Body of pancreas (tissue), 4 donors: ENCODE data around the gene SLC35A1. TPM values are rescaled to one million over a fixed set of nuclear protein-coding genes. Genes with fewer than 3 reads are reported as not detected.

Experiments used
- ATAC-seq: fragments of 150-250 bp; one replicate; pipeline ENCODE4 v1.9.1; 2016
- DNase-seq, 4 donors: peaks; one replicate each; pipeline ENCODE4 v3.0.0-alpha.2; 2019
- H3K27ac ChIP-seq, 4 donors: fragments of 200-600 bp; sonication (generic); 1 replicate in 3 of 4; 2 replicates in 1 of 4; pipeline versions ENCODE4 v1.5.1 to v1.6.1; 2016 to 2019; ENCODE audit warnings: mild to moderate bottlenecking in 1 of 4, mixed read lengths in 1 of 4, moderate library complexity in 1 of 4
- H3K27me3 ChIP-seq, 2 donors: fragments of 200-600 bp; sonication (generic); one replicate each; pipeline ENCODE4 v1.6.0; 2016; ENCODE audit warnings: mild to moderate bottlenecking in 1 of 2
- H3K36me3 ChIP-seq, 2 donors: fragments of 200-600 bp; sonication (generic); replicated peaks in 1 of 2; 2 replicates each; pipeline ENCODE4 v1.5.1; 2016; ENCODE audit warnings: low read depth in 2 of 2; ENCODE audit not compliant: insufficient read depth in 1 of 2
- H3K4me1 ChIP-seq: fragments of 200-600 bp; sonication (generic); one replicate; pipeline ENCODE4 v1.6.0; 2016
- H3K4me3 ChIP-seq, 2 donors: fragments of 200-600 bp; sonication (generic); 1 replicate in 1 of 2; 2 replicates in 1 of 2; pipeline ENCODE4 v1.5.1; 2016 to 2019
- H3K9me3 ChIP-seq, 3 donors: fragments of 200-600 bp; sonication (generic); 1 replicate in 2 of 3; 2 replicates in 1 of 3; pipeline ENCODE4 v1.5.1; 2016
- CTCF ChIP-seq, 7 experiments: fragments of 450-650 bp in 4 of 7; fragments of 200-600 bp in 3 of 7; sonication (generic) in 3 of 7; IDR thresholded peaks; one replicate each; pipeline ENCODE4 v1.5.1; 2016 to 2019; ENCODE audit warnings: antibody characterized with exemption in 7 of 7
- POLR2A ChIP-seq, 3 donors: fragments of 450-650 bp; IDR thresholded peaks; one replicate each; pipeline ENCODE4 v1.6.1; 2016; ENCODE audit warnings: antibody characterized with exemption in 3 of 3, mild to moderate bottlenecking in 2 of 3
- WGBS, 2 donors: methylation state at CpG; one replicate each; pipeline ENCODE4 v1.1.5; 2017; 5-methylcytosine and 5-hydroxymethylcytosine counted together
- intact Hi-C: fragments of 100-400 bp; cut with DNase I; formaldehyde crosslinking; loops from one replicate; pipeline ENCODE4 v1.15.1; 2023
- total RNA-seq, 2 donors: library from RNA; depleted of rRNA; stranded (reverse); fragments of >200 nt; gene quantifications; one replicate each; pipeline ENCODE4 v1.1.0, GENCODE V29; 2016

The SLC35A1 gene
- total RNA-seq, 2 donors from 2014 or later = 6.9 to 16.1 TPM

DNA sequence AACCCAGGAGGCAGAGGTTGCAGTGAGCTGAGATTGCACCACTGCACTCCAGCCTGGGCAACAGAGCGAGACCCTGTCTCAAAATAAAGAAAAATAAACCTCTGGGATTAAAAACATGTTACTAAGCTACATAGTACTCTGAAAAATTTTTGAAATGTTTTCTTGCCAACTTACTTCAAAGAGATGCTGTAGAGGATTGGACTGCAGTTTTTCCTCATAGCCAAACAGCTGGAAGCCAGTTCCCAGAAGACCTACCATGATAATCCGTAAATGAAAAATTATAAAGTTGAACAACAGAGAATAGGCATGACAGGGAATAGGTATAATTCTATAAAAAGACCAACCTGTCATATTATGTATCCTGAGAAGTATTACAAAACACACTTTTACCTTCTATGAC, 69.0 kb downstream of the SLC35A1 start:
- DNase-seq (no peak), ATAC-seq (no peak)
- Histone ChIP-seq H3K36me3 (peaks cover 4 to 11% of the 10 kb centered on the region in 2 donors), H3K9me3 (no peaks in the 10 kb centered on the region), H3K4me3 (no peak overlapping the region), H3K27ac (no peak overlapping the region), H3K27me3 (no peaks in the 10 kb centered on the region), H3K4me1 (no peaks in the 10 kb centered on the region)
- TF ChIP-seq POLR2A (IDR thresholded peaks at IDR 0.05) (no peak), CTCF (IDR thresholded peaks at IDR 0.05) (no peak)
- intact Hi-C loops = no loop called here
- WGBS, 2 donors = 88 to 91% methylated on average over 2 of the region's 2 CpGs

- Histone ChIP-seq H3K27me3 (no peaks in the 10 kb centered on the region), H3K4me3 (no peak overlapping the region), H3K36me3 (peaks cover 4 to 15% of the 10 kb centered on the region in 2 donors), H3K9me3 (no peaks in the 10 kb centered on the region), H3K27ac (no peak overlapping the region), H3K4me1 (no peaks in the 10 kb centered on the region)
- no peak for ATAC-seq
- TF ChIP-seq CTCF (IDR thresholded peaks at IDR 0.05) (no peak), POLR2A (IDR thresholded peaks at IDR 0.05) (no peak)
- WGBS, 2 donors = 83 to 89% methylated on average over 4 of the region's 4 CpGs
- intact Hi-C loops = no loop called here
- no peak for DNase-seq
These were observed 71.1 kb downstream of the SLC35A1 start for GRCh38 chr6:87543696-87544473.

GRCh38 chr6:87544474-87544735, 71.6 kb downstream of the SLC35A1 start:
- no peak for ATAC-seq
- peaks cover under 1 to 16% of the 10 kb centered on the region in 2 donors for H3K36me3 ChIP-seq
- no peak for DNase-seq

GRCh38 chr6:87551799-87552198, 79.0 kb downstream of the SLC35A1 start:
- 82 to 88% methylated on average over 2 of the region's 2 CpGs for WGBS, 2 donors
- Histone ChIP-seq H3K27ac (no peak overlapping the region), H3K9me3 (no peaks in the 10 kb centered on the region), H3K4me1 (no peaks in the 10 kb centered on the region), H3K36me3 (peaks cover 0 to 11% of the 10 kb centered on the region in 2 donors), H3K27me3 (no peaks in the 10 kb centered on the region), H3K4me3 (no peak overlapping the region)
- intact Hi-C loops = no loop called here
- ATAC-seq = no peak
- DNase-seq = no peak
- no peak for TF ChIP-seq POLR2A (IDR thresholded peaks at IDR 0.05)
- no peak for TF ChIP-seq CTCF (IDR thresholded peaks at IDR 0.05)

More at GRCh38 chr6:87544474-87544735, 71.6 kb downstream of the SLC35A1 start:
- no peaks in the 10 kb centered on the region for H3K9me3 ChIP-seq
- no peak overlapping the region for H3K27ac ChIP-seq
- no peaks in the 10 kb centered on the region for H3K4me1 ChIP-seq
- intact Hi-C loops = no loop called here
- no peak overlapping the region for H3K4me3 ChIP-seq
- 83 to 96% methylated on average over 1 of the region's 1 CpG for WGBS, 2 donors
- TF ChIP-seq CTCF (IDR thresholded peaks at IDR 0.05) (no peak), POLR2A (IDR thresholded peaks at IDR 0.05) (no peak)
- no peaks in the 10 kb centered on the region for H3K27me3 ChIP-seq

DNA sequence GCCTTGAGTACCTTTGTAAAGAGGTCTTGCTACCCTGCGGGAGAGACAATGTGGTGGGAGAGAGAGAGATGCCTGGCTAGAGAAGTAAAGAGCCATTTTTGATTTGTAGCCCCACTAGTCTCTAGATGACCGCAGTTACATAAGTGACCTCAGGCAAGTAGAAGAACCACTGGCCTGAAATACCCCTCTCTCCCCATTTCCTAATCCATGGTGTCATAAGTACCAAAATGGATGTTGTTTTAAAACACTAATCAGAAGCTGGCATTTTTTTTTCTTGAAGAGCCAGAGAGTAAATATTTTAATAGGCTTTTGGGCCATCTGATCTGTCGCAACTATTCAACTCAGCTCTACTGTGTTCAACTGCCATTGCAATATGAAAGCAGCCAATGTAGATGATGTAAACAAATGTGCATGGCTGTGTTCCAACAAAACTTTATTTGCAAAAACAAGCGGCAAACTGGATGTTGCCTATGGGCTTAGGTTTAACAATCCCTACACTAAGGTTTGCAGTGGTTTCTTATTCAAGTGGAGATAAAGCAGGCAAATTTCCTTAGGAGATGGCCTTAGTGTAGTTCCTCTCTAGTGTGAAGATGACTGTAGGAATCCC, 80.5 kb downstream of the SLC35A1 start:
- Histone ChIP-seq H3K27me3 (no peaks in the 10 kb centered on the region), H3K9me3 (no peaks in the 10 kb centered on the region), H3K4me1 (no peaks in the 10 kb centered on the region), H3K36me3 (peaks cover 0 to 7% of the 10 kb centered on the region in 2 donors), H3K27ac (no peak overlapping the region), H3K4me3 (no peak overlapping the region)
- intact Hi-C loops = no loop called here
- no peak for ATAC-seq
- TF ChIP-seq CTCF (IDR thresholded peaks at IDR 0.05) = no peak
- no peak for TF ChIP-seq POLR2A (IDR thresholded peaks at IDR 0.05)
- 77 to 98% methylated on average over 4 of the region's 4 CpGs for WGBS, 2 donors
- DNase-seq = no peak
